ENCODE measurements around the gene SERTAD2. TPM values are rescaled to one million over a fixed set of nuclear protein-coding genes. Genes with fewer than 3 reads are reported as not detected.

Gene SERTAD2
- total RNA-seq, 1 donor from 2014 or later, result 6.2 TPM

- DNase-seq (ENCODE audit: low read depth in 2 of 2), result no peak
These were observed 23.8 kb downstream of the SERTAD2 start for GRCh38 chr2:64629875-64630274.

- DNase-seq (ENCODE audit: low read depth in 2 of 2), result no peak
These were observed 24.4 kb downstream of the SERTAD2 start for GRCh38 chr2:64629329-64629781.

GRCh38 chr2:64627860-64628841 lies 25.6 kb downstream of the SERTAD2 start:
- no peak for DNase-seq (ENCODE audit: low read depth in 2 of 2)

- peak in 1 of 2 donors; percentile 32 for DNase-seq (ENCODE audit: low read depth in 2 of 2)
These were observed 26.6 kb downstream of the SERTAD2 start for GRCh38 chr2:64626963-64627760.

GRCh38 chr2:64626146-64626809 lies 27.4 kb downstream of the SERTAD2 start:
- no peak for DNase-seq (ENCODE audit: low read depth in 2 of 2)

GRCh38 chr2:64625299-64626145 lies 28.2 kb downstream of the SERTAD2 start:
- DNase-seq (ENCODE audit: low read depth in 2 of 2), result no peak

- no peak for DNase-seq (ENCODE audit: low read depth in 2 of 2)
These were observed 28.9 kb downstream of the SERTAD2 start for GRCh38 chr2:64624862-64625261.

- DNase-seq (ENCODE audit: low read depth in 2 of 2), result no peak
These were observed 29.6 kb downstream of the SERTAD2 start for GRCh38 chr2:64624108-64624610.

- DNase-seq (ENCODE audit: low read depth in 2 of 2), result no peak
These were observed 30.4 kb downstream of the SERTAD2 start for GRCh38 chr2:64623242-64623850.

GRCh38 chr2:64622443-64623241 lies 31.1 kb downstream of the SERTAD2 start:
- DNase-seq (ENCODE audit: low read depth in 2 of 2), result peak; percentile 46 to 56

GRCh38 chr2:64620661-64621060 lies 33.1 kb downstream of the SERTAD2 start:
- no peak for DNase-seq (ENCODE audit: low read depth in 2 of 2)

GRCh38 chr2:64617631-64618151 lies 36.0 kb downstream of the SERTAD2 start:
- no peak for DNase-seq (ENCODE audit: low read depth in 2 of 2)

- no peak for DNase-seq (ENCODE audit: low read depth in 2 of 2)
These were observed 37.7 kb downstream of the SERTAD2 start for GRCh38 chr2:64615844-64616536.

- no peak for DNase-seq (ENCODE audit: low read depth in 2 of 2)
These were observed 38.4 kb downstream of the SERTAD2 start for GRCh38 chr2:64615192-64615763.

- DNase-seq (ENCODE audit: low read depth in 2 of 2), result no peak
These were observed 40.4 kb downstream of the SERTAD2 start for GRCh38 chr2:64613276-64613675.

GRCh38 chr2:64612575-64613195 lies 41.0 kb downstream of the SERTAD2 start:
- DNase-seq (ENCODE audit: low read depth in 2 of 2), result no peak

- no peak for DNase-seq (ENCODE audit: low read depth in 2 of 2)
These were observed 43.3 kb downstream of the SERTAD2 start for GRCh38 chr2:64610316-64610855.
